ENCODE measurements around the gene GNG13. TPM values are rescaled to one million over a fixed set of nuclear protein-coding genes. Genes with fewer than 3 reads are reported as not detected.

GNG13 gene
- total and polyA plus RNA-seq, 2 experiments from 2014 or later: 0.29 TPM; not detected in 1

GRCh38 chr16:791131-791530 lies 9.4 kb downstream of the GNG13 start (continued):
- TF ChIP-seq ZNF462 (CRISPR knock-in tag; IDR thresholded peaks at IDR 0.05): no peak
- no peak for TF ChIP-seq ZNF114 (CRISPR knock-in tag; IDR thresholded peaks at IDR 0.05)
- TF ChIP-seq POLR2AphosphoS5 (IDR thresholded peaks at IDR 0.05; ENCODE audit: low read depth): no peak
- TF ChIP-seq REST (IDR thresholded peaks at IDR 0.05; ENCODE audit: unreplicated experiment): no peak
- no peak for TF ChIP-seq JUNB (IDR thresholded peaks at IDR 0.05; ENCODE audit: unreplicated experiment)
- no peak for TF ChIP-seq CTCF (conservative IDR thresholded peaks at IDR 0.05; ENCODE audit: low read depth in 2 of 2)
